Endodermal cell (in vitro differentiated cells): Measurements from ENCODE around the gene PLB1. TPM values are rescaled to one million over a fixed set of nuclear protein-coding genes. Genes with fewer than 3 reads are reported as not detected.
A peak's percentile ranks its signal among the peaks of the same experiment; 100 is the strongest.

Experiments used
- DNase-seq: peaks from one replicate; pipeline ENCODE4 v3.0.0-alpha.2; 2017
- H3K27ac ChIP-seq: 2 replicates; pipeline ENCODE4 v1.5.1; 2013; ENCODE audit warnings: mild to moderate bottlenecking, low read depth, low read length, moderate library complexity
- H3K27me3 ChIP-seq: 2 replicates; pipeline ENCODE4 v1.6.1; 2013; ENCODE audit warnings: mild to moderate bottlenecking, low read length, moderate library complexity; ENCODE audit not compliant: insufficient read depth, control insufficient read depth, poor library complexity, severe bottlenecking
- H3K36me3 ChIP-seq: 2 replicates; pipeline ENCODE4 v1.7.0; 2013; ENCODE audit warnings: mild to moderate bottlenecking, low read length, moderate library complexity; ENCODE audit not compliant: control insufficient read depth, insufficient read depth
- H3K4me1 ChIP-seq: one replicate; pipeline ENCODE4 v1.7.0; 2013; ENCODE audit warnings: low read length; ENCODE audit not compliant: control insufficient read depth, insufficient read depth
- H3K4me3 ChIP-seq: 2 replicates; pipeline ENCODE4 v1.5.1; 2013; ENCODE audit warnings: mild to moderate bottlenecking, low read length, moderate library complexity
- H3K9ac ChIP-seq: 2 replicates; pipeline ENCODE4 v1.6.1; 2013; ENCODE audit warnings: mild to moderate bottlenecking, low read length, moderate library complexity; ENCODE audit not compliant: poor library complexity, severe bottlenecking; ENCODE audit errors: extremely low read depth
- H3K9me3 ChIP-seq: 2 replicates; pipeline ENCODE4 v1.6.1; 2013; ENCODE audit warnings: mild to moderate bottlenecking, low read length, moderate library complexity; ENCODE audit not compliant: control insufficient read depth
- H3K27ac Mint-ChIP-seq: 2 replicates; pipeline ENCODE4 v1.8.0; 2020; ENCODE audit warnings: mixed read lengths
- H3K27me3 Mint-ChIP-seq: 2 replicates; pipeline ENCODE4 v1.8.0; 2021; ENCODE audit warnings: mild to moderate bottlenecking, mixed read lengths; ENCODE audit not compliant: insufficient read depth
- H3K36me3 Mint-ChIP-seq: 2 replicates; pipeline ENCODE4 v1.8.0; 2020; ENCODE audit warnings: low read depth, mixed read lengths
- H3K4me1 Mint-ChIP-seq: 2 replicates; pipeline ENCODE4 v1.8.0; 2020; ENCODE audit warnings: mixed read lengths
- H3K4me3 Mint-ChIP-seq: 2 replicates; pipeline ENCODE4 v1.8.0; 2020; ENCODE audit warnings: mild to moderate bottlenecking, moderate library complexity, mixed read lengths
- H3K9me3 Mint-ChIP-seq: 2 replicates; pipeline ENCODE4 v1.8.0; 2020; ENCODE audit warnings: mild to moderate bottlenecking, mixed read lengths
- CTCF ChIP-seq: fragments of 200-600 bp; sonication (generic); conservative IDR thresholded peaks from 2 replicates; pipeline ENCODE4 v1.5.0; 2021; ENCODE audit warnings: antibody characterized with exemption, mild to moderate bottlenecking
- WGBS, 2 experiments: methylation state at CpG; one replicate each; pipeline versions ENCODE4 v1.1.5 to v1.1.7; 2013; ENCODE audit warnings: missing lambda C conversion rate in 2 of 2, mixed read lengths in 1 of 2; ENCODE audit not compliant: insufficient coverage in 1 of 2, insufficient read length in 1 of 2; 5-methylcytosine and 5-hydroxymethylcytosine counted together
- total RNA-seq, 2 donors: library from RNA; stranded (reverse); fragmentation: NEBNext Ultra II Directional in 1 of 2; extraction: Animal tissue kit (Norgen Biotek cat#: 25700) in 1 of 2; gene quantifications; 2 replicates in 1 of 2; 3 replicates in 1 of 2; pipeline ENCODE4 v1.2.1, GENCODE V29; 2021

The PLB1 gene
- total RNA-seq, 2 donors from 2014 or later, result 0.35 to 0.38 TPM

- H3K4me3 ChIP-seq, result peak overlapping the region; percentile 82
- H3K9me3 Mint-ChIP-seq, result no peaks in the 10 kb centered on the region
- peak overlapping the region; percentile 72 for H3K4me3 Mint-ChIP-seq
- H3K9me3 ChIP-seq, result no peaks in the 10 kb centered on the region
- H3K36me3 Mint-ChIP-seq, result no peaks in the 10 kb centered on the region
- 1 to 2% methylated on average over 10 to 38 of the region's 38 CpGs for WGBS, 2 experiments
- H3K4me1 ChIP-seq, result no peaks in the 10 kb centered on the region
- peak overlapping the region; percentile 91 for H3K27ac Mint-ChIP-seq
- TF ChIP-seq CTCF, result peak; percentile 99
- peaks cover 34% of the 10 kb centered on the region for H3K27me3 Mint-ChIP-seq
- H3K27me3 ChIP-seq, result peaks cover 11% of the 10 kb centered on the region
- peak overlapping the region; percentile 28 for H3K9ac ChIP-seq
- DNase-seq, result peak; percentile 96
- no peak overlapping the region for H3K27ac ChIP-seq
- H3K36me3 ChIP-seq, result no peaks in the 10 kb centered on the region
- H3K4me1 Mint-ChIP-seq, result no peaks in the 10 kb centered on the region
Observed at GRCh38 chr2:28566521-28567041, 70.7 kb downstream of the PLB1 start.

GRCh38 chr2:28567061-28567471, 71.2 kb downstream of the PLB1 start:
- Histone ChIP-seq H3K27ac (no peak overlapping the region), H3K4me3 (peak overlapping the region; percentile 82), H3K36me3 (no peaks in the 10 kb centered on the region), H3K27me3 (peaks cover 11% of the 10 kb centered on the region), H3K9ac (no peak overlapping the region), H3K4me1 (no peaks in the 10 kb centered on the region), H3K9me3 (no peaks in the 10 kb centered on the region)
- no peaks in the 10 kb centered on the region for H3K36me3 Mint-ChIP-seq
- H3K4me1 Mint-ChIP-seq, result no peaks in the 10 kb centered on the region
- H3K4me3 Mint-ChIP-seq, result peak overlapping the region; percentile 72
- 26 to 33% methylated on average over 12 to 14 of the region's 14 CpGs for WGBS, 2 experiments
- peak; percentile 52 for TF ChIP-seq CTCF
- H3K9me3 Mint-ChIP-seq, result no peaks in the 10 kb centered on the region
- peaks cover 39% of the 10 kb centered on the region for H3K27me3 Mint-ChIP-seq
- H3K27ac Mint-ChIP-seq, result peak overlapping the region; percentile 91
- no peak for DNase-seq

- peak overlapping the region; percentile 72 for H3K4me3 Mint-ChIP-seq
- no peaks in the 10 kb centered on the region for H3K4me1 Mint-ChIP-seq
Observed at GRCh38 chr2:28568036-28568435, 72.2 kb downstream of the PLB1 start.

More at GRCh38 chr2:28568036-28568435, 72.2 kb downstream of the PLB1 start:
- H3K9ac ChIP-seq, result no peak overlapping the region
- H3K27ac ChIP-seq, result no peak overlapping the region
- Mint-ChIP-seq H3K27ac (no peak overlapping the region), H3K9me3 (no peaks in the 10 kb centered on the region), H3K27me3 (peaks cover 37% of the 10 kb centered on the region), H3K36me3 (no peaks in the 10 kb centered on the region)
- H3K27me3 ChIP-seq, result peaks cover 11% of the 10 kb centered on the region
- H3K9me3 ChIP-seq, result no peaks in the 10 kb centered on the region
- H3K36me3 ChIP-seq, result no peaks in the 10 kb centered on the region
- no peaks in the 10 kb centered on the region for H3K4me1 ChIP-seq
- H3K4me3 ChIP-seq, result no peak overlapping the region
- no peak for TF ChIP-seq CTCF
- WGBS, 2 experiments, result 97 to 100% methylated on average over 1 to 2 of the region's 2 CpGs
- DNase-seq, result no peak
